Measurements from ENCODE around the gene ATP6V0A1. TPM values are rescaled to one million over a fixed set of nuclear protein-coding genes. Genes with fewer than 3 reads are reported as not detected.
A peak's percentile ranks its signal among the peaks of the same experiment; 100 is the strongest.

ATP6V0A1 gene
- total RNA-seq, 1 experiment from 2014 or later, result 53.4 TPM

- Histone ChIP-seq H3K36me3 (ENCODE audit: control insufficient read depth, insufficient read depth, low read length) (no peaks in the 10 kb centered on the region), H3K27me3 (ENCODE audit: control insufficient read depth, insufficient read depth, low read length) (no peaks in the 10 kb centered on the region), H3K27ac (ENCODE audit: low read length) (0 out of 2 replicates have a peak overlapping the region, but pooled peaks have one; percentile 12), H3K4me3 (ENCODE audit: low read depth in 2 of 2, low read length in 2 of 2) (no peak overlapping the region), H3K4me1 (ENCODE audit: control insufficient read depth, insufficient read depth, low read length) (peaks cover 46% of the 10 kb centered on the region), H3K9me3 (ENCODE audit: control insufficient read depth, insufficient read depth, low read depth, low read length) (no peaks in the 10 kb centered on the region)
- ATAC-seq (no peak), DNase-seq (ENCODE audit: low read depth, low spot score) (no peak)
- intact Hi-C loops (cut with micrococcal nuclease; ENCODE audit: unreplicated experiment), result no loop called here
- TF ChIP-seq SIN3A (IDR thresholded peaks at IDR 0.05; ENCODE audit: borderline replicate concordance, insufficient read depth, low read depth, low read length), result no peak
- TF ChIP-seq TCF7L2 (IDR thresholded peaks at IDR 0.05; ENCODE audit: low read depth, low read length), result no peak
- TF ChIP-seq, protein P1, sequence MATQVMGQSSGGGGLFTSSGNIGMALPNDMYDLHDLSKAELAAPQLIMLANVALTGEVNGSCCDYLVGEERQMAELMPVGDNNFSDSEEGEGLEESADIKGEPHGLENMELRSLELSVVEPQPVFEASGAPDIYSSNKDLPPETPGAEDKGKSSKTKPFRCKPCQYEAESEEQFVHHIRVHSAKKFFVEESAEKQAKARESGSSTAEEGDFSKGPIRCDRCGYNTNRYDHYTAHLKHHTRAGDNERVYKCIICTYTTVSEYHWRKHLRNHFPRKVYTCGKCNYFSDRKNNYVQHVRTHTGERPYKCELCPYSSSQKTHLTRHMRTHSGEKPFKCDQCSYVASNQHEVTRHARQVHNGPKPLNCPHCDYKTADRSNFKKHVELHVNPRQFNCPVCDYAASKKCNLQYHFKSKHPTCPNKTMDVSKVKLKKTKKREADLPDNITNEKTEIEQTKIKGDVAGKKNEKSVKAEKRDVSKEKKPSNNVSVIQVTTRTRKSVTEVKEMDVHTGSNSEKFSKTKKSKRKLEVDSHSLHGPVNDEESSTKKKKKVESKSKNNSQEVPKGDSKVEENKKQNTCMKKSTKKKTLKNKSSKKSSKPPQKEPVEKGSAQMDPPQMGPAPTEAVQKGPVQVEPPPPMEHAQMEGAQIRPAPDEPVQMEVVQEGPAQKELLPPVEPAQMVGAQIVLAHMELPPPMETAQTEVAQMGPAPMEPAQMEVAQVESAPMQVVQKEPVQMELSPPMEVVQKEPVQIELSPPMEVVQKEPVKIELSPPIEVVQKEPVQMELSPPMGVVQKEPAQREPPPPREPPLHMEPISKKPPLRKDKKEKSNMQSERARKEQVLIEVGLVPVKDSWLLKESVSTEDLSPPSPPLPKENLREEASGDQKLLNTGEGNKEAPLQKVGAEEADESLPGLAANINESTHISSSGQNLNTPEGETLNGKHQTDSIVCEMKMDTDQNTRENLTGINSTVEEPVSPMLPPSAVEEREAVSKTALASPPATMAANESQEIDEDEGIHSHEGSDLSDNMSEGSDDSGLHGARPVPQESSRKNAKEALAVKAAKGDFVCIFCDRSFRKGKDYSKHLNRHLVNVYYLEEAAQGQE (IDR thresholded peaks at IDR 0.05; ENCODE audit: insufficient read depth in 1 of 2, low read depth in 2 of 2, low read length in 1 of 2), result no peak
- TF ChIP-seq POLR2AphosphoS5 (IDR thresholded peaks at IDR 0.05; ENCODE audit: low read depth, low read length), result no peak
- TF ChIP-seq CTCF (IDR thresholded peaks at IDR 0.05), result no peak
- CTCF ChIA-PET, result no interaction called here
- POLR2A ChIA-PET, result interaction anchor here (0.6 to 0.7 kb wide), 2 partner anchors 69 to 189 kb away, joined by 7 to 12 read pairs; no protein-coding TSS in a partner anchor
- in situ Hi-C loops (cut with HindIII; ENCODE audit: low pct_unique_long_range_greater_than_20kb, low sequenced_read_pairs), result no loop called here
- BruUV-seq (replicated peaks), result no TSS peak
These were observed 46.6 kb upstream of the ATP6V0A1 start for GRCh38 chr17:42411905-42412679.

DNA sequence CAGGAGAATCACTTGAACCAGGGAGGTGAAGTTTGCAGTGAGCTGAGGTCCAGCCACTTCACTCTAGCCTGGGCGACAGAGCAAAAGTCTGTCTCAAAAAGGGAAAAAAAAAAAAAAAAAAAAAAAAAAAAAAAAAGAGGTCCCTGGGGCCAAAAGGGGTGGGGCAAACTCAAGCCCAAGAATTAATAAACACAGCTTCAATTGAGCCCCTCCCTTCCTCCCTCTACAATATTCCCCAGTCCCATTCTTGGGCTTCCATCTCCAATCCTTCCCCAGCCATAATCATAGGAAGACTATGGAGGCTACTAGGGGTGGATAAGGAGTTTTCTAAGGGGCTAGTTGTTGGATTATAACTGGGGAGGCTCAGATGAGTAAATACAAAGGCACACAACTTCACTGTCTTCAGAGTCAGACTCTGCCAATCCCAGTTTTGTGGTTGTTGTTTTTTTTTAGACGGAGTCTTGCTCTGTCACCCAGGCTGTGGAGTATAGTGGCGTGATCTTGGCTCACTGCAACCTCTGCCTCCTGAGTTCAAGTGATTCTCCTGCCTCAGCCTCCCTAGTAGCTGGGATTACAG, 45.1 kb upstream of the ATP6V0A1 start:
- ChIA-PET CTCF (interaction anchor here (0.6 kb wide), 2 partner anchors 15 to 37 kb away, joined by 3 to 4 read pairs; no protein-coding TSS in a partner anchor), POLR2A (no interaction called here)
- Histone ChIP-seq H3K27ac (ENCODE audit: low read length) (no peak overlapping the region), H3K9me3 (ENCODE audit: control insufficient read depth, insufficient read depth, low read depth, low read length) (no peaks in the 10 kb centered on the region), H3K4me1 (ENCODE audit: control insufficient read depth, insufficient read depth, low read length) (peaks cover 36% of the 10 kb centered on the region), H3K4me3 (ENCODE audit: low read depth in 2 of 2, low read length in 2 of 2) (no peak overlapping the region), H3K27me3 (ENCODE audit: control insufficient read depth, insufficient read depth, low read length) (no peaks in the 10 kb centered on the region), H3K36me3 (ENCODE audit: control insufficient read depth, insufficient read depth, low read length) (no peaks in the 10 kb centered on the region)
- no TSS peak for BruUV-seq (replicated peaks)
- intact Hi-C loops (cut with micrococcal nuclease; ENCODE audit: unreplicated experiment) (no loop called here), in situ Hi-C loops (cut with HindIII; ENCODE audit: low pct_unique_long_range_greater_than_20kb, low sequenced_read_pairs) (no loop called here)
- no peak for DNase-seq (ENCODE audit: low read depth, low spot score)
- TF ChIP-seq TCF7L2 (IDR thresholded peaks at IDR 0.05; ENCODE audit: low read depth, low read length) (no peak), SIN3A (IDR thresholded peaks at IDR 0.05; ENCODE audit: borderline replicate concordance, insufficient read depth, low read depth, low read length) (no peak), POLR2AphosphoS5 (IDR thresholded peaks at IDR 0.05; ENCODE audit: low read depth, low read length) (no peak), CTCF (IDR thresholded peaks at IDR 0.05) (no peak)
- TF ChIP-seq, protein P1 (IDR thresholded peaks at IDR 0.05; ENCODE audit: insufficient read depth in 1 of 2, low read depth in 2 of 2, low read length in 1 of 2), result no peak
- ATAC-seq, result no peak

All from Panc1 (cell line).